GM21367 (cell line): Measurements from ENCODE around the gene KIR2DL1.
"Not testable (repeated sequence)": the region's sequence is repeated elsewhere in the genome, so short reads cannot be mapped to it uniquely, and the experiment has no call there.

ENCODE experiments used
- ATAC-seq: cut with Tn5 transposase; IDR thresholded peaks from one replicate; pipeline ENCODE4 v1.9.1; 2021; ENCODE audit not compliant: unreplicated experiment

The KIR2DL1 gene

GRCh38 chr19:54817670-54818536 is 48.3 kb downstream of the KIR2DL1 start:
- ATAC-seq: no peak

- ATAC-seq: not testable (repeated sequence)
Observed at GRCh38 chr19:54824416-54824815, 54.8 kb downstream of the KIR2DL1 start.

GRCh38 chr19:54825326-54825725 is 55.7 kb downstream of the KIR2DL1 start:
- ATAC-seq: not testable (repeated sequence)

GRCh38 chr19:54828064-54828463 is 58.5 kb downstream of the KIR2DL1 start:
- not testable (repeated sequence) for ATAC-seq

GRCh38 chr19:54832496-54832895 is 62.9 kb downstream of the KIR2DL1 start, which contains the start of gene KIR2DS4:
KIR2DS4 (plus strand) TSS chr19:54832676.
- not testable (repeated sequence) for ATAC-seq
